ENCODE data around the gene CDH18. TPM values are rescaled to one million over a fixed set of nuclear protein-coding genes. Genes with fewer than 3 reads are reported as not detected.

The CDH18 gene
- total RNA-seq, 1 donor: 16.6 TPM

DNA sequence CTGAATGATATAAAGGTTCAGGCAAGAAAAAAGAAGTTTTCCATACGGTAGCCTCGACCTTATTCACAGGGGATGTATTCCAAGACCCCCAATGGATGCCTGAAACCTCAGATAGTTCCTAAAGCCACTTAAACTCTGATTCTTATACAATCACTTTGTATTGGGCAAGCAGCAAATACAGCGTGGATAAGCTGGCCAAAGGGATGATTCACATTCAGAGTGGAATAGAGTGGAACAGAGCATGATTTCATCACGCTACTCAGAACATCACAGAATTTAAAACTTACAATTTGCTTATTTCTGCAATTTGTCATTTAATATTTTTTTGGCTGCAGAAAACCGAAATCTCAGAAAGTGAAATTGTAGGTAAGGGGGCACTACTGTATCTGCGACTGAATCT lies 40.5 kb upstream of the CDH18 start:
- no peak overlapping the region for H3K4me3 ChIP-seq (ENCODE audit: low read depth, low read length)
- DNase-seq (ENCODE audit: low read depth): peak; percentile 62
- TF ChIP-seq, protein P1, sequence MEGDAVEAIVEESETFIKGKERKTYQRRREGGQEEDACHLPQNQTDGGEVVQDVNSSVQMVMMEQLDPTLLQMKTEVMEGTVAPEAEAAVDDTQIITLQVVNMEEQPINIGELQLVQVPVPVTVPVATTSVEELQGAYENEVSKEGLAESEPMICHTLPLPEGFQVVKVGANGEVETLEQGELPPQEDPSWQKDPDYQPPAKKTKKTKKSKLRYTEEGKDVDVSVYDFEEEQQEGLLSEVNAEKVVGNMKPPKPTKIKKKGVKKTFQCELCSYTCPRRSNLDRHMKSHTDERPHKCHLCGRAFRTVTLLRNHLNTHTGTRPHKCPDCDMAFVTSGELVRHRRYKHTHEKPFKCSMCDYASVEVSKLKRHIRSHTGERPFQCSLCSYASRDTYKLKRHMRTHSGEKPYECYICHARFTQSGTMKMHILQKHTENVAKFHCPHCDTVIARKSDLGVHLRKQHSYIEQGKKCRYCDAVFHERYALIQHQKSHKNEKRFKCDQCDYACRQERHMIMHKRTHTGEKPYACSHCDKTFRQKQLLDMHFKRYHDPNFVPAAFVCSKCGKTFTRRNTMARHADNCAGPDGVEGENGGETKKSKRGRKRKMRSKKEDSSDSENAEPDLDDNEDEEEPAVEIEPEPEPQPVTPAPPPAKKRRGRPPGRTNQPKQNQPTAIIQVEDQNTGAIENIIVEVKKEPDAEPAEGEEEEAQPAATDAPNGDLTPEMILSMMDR (IDR thresholded peaks at IDR 0.05; ENCODE audit: insufficient read depth, low read length): no peak

DNA sequence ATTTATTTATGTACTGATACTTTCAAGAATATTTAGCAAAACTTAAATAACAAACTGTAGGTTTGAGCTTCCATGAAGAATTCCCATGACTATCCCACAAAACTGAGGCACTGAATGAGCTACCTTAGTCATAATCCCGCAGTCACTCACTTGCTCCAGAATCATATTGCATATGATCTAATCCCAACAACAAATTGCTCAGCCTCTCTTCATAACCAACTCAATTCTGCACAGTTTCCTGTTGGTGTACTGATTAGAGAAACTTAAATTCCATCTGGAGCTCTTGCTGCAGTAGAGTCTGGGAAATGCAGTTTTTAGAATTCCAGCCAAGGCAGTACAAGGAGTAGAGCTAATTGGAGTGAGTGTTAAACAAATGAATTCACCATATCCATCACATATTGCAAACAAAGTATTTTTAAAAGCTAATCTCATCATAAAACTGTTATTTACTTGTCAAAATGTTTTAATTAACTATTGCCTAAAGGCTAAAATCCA lies 35.7 kb upstream of the CDH18 start:
- peak; percentile 9 for DNase-seq (ENCODE audit: low read depth)
- TF ChIP-seq, protein P1 (IDR thresholded peaks at IDR 0.05; ENCODE audit: insufficient read depth, low read length): no peak
- no peak overlapping the region for H3K4me3 ChIP-seq (ENCODE audit: low read depth, low read length)

DNA sequence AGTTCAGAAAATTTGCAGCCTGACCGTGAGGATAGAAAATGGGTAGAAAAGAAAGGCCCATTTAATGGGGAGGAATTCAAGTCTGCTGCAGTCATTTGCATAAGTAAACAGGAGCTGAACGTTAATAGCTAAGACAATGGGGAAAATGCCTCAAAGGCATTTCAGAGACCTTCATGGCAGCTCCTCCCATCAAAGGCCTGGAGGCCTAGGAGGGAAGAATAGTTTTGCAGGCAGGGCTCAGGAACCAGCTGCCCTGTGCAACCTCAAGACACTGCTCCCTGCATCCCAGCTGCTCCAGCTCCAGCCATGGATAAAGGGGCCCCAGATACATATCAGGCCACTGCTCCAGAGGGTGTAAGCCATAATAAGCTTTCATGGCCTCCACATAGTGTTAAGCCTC lies 32.2 kb upstream of the CDH18 start:
- TF ChIP-seq, protein P1 (IDR thresholded peaks at IDR 0.05; ENCODE audit: insufficient read depth, low read length): no peak
- no peak overlapping the region for H3K4me3 ChIP-seq (ENCODE audit: low read depth, low read length)
- no peak for DNase-seq (ENCODE audit: low read depth)

DNA sequence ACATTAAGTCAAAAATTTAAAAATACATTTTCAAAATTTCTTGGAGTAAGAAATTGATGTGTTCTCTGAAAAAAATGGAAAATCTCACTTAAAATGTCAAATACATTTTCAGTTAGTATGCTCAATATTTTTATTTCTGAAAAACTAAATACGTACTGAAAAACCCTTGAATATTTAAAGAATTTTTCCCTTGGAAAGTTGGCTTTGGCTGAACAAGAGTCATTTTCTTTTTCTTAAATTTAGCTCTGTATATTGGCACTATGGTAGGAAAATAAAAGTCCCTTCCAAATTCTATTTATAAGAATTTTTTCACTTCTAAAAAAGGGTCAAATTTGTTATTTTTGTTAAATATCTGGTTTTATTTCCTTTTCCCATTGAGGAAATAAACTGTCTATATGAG lies 29.0 kb upstream of the CDH18 start:
- TF ChIP-seq, protein P1 (IDR thresholded peaks at IDR 0.05; ENCODE audit: insufficient read depth, low read length): no peak
- no peak overlapping the region for H3K4me3 ChIP-seq (ENCODE audit: low read depth, low read length)
- no peak for DNase-seq (ENCODE audit: low read depth)

DNA sequence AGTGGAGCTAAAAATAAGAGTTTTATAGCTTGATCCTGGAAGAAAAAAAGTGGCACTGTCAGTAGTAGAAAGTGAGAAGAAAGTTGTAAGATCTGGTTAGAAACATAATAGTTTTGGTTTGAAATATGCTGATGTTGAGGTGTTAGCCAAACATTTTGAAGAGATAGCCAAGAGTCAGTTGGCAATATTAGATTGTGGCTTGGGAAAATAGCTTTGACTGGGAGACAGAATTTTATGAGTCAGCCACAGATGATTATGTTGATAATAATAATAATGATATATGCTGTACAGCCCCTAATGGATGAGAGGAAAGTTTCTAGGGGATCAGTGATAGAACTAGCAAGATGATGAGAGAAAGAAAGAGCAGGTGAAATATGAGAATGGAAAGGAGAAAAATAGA lies 12.4 kb upstream of the CDH18 start:
- TF ChIP-seq, protein P1 (IDR thresholded peaks at IDR 0.05; ENCODE audit: insufficient read depth, low read length): no peak
- no peak overlapping the region for H3K4me3 ChIP-seq (ENCODE audit: low read depth, low read length)
- peak; percentile 54 for DNase-seq (ENCODE audit: low read depth)

DNA sequence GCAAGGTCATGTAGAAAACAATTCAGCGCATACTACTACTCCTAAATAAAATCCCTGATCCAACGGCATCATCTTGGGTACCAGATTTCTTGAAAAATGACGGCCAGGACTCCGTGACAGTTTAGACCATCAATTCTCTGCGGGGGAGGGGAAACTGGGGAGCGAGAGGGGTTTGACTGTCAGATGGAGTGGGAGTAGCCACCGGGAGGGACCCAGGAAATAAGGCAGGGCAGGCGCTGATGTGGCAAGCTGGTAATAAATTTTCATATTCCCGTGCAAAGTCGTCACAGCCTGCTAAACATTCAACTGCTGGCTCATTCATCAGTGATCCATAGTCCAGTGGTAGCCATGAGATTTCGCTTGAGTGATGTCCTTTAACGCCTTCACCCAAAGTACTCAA lies 457 bp upstream of the CDH18 start:
- TF ChIP-seq, protein P1 (IDR thresholded peaks at IDR 0.05; ENCODE audit: insufficient read depth, low read length): no peak
- H3K4me3 ChIP-seq (ENCODE audit: low read depth, low read length): peak overlapping the region; percentile 69
- no peak for DNase-seq (ENCODE audit: low read depth)

DNA sequence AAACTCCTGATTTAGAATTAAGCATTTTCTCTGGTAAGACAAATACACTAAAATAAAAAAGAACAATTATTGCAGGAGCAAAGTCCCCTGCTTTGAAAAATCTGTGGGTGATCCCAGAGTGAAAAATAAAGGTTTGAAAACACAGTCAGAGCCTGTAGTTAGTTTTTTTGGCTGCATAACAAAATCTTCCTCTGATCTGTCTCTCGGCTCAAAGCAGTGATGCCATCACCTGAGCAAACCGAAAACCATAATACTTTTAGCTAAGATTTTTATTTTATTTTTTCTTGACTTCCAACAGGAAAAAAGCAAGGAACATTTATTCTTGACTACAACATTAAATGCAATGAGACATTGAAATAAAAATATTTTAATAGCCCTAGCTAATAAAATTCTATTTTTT lies 1.2 kb downstream of the CDH18 start:
- H3K4me3 ChIP-seq (ENCODE audit: low read depth, low read length): no peak overlapping the region
- DNase-seq (ENCODE audit: low read depth): no peak
- TF ChIP-seq, protein P1 (IDR thresholded peaks at IDR 0.05; ENCODE audit: insufficient read depth, low read length): no peak

Measured in fibroblast of the aortic adventitia (primary cell).